ENCODE data around the gene SGCE. TPM values are rescaled to one million over a fixed set of nuclear protein-coding genes. Genes with fewer than 3 reads are reported as not detected.
A peak's percentile ranks its signal among the peaks of the same experiment; 100 is the strongest.

Gene SGCE
- total RNA-seq, 2 donors from 2014 or later = 1.6 to 1.9 TPM

GRCh38 chr7:94655126-94655847 lies 646 bp downstream of the SGCE start:
- H3K36me3 Mint-ChIP-seq (ENCODE audit: insufficient read depth in 2 of 2) = no peaks in the 10 kb centered on the region
- H3K4me3 Mint-ChIP-seq = peak overlapping the region; percentile 80 to 88
- H3K27ac Mint-ChIP-seq = no peak overlapping the region
- ATAC-seq (replicated peaks in 1 of 2) (no peak), DNase-seq (peak in 1 of 2 donors; percentile 5)
- peaks cover 43% of the 10 kb centered on the region for H3K27me3 Mint-ChIP-seq (ENCODE audit: low read depth)
- no peaks in the 10 kb centered on the region for H3K9me3 Mint-ChIP-seq
- peaks cover 23% of the 10 kb centered on the region for H3K4me1 Mint-ChIP-seq (ENCODE audit: low read depth)

GRCh38 chr7:94654783-94655125 lies 1.2 kb downstream of the SGCE start:
- DNase-seq (no peak), ATAC-seq (replicated peaks in 1 of 2) (no peak)
- Mint-ChIP-seq H3K27ac (no peak overlapping the region), H3K4me1 (ENCODE audit: low read depth) (peaks cover 23% of the 10 kb centered on the region), H3K36me3 (ENCODE audit: insufficient read depth in 2 of 2) (no peaks in the 10 kb centered on the region), H3K27me3 (ENCODE audit: low read depth) (peaks cover 49% of the 10 kb centered on the region), H3K4me3 (peak overlapping the region; percentile 80 to 88), H3K9me3 (no peaks in the 10 kb centered on the region)

DNA sequence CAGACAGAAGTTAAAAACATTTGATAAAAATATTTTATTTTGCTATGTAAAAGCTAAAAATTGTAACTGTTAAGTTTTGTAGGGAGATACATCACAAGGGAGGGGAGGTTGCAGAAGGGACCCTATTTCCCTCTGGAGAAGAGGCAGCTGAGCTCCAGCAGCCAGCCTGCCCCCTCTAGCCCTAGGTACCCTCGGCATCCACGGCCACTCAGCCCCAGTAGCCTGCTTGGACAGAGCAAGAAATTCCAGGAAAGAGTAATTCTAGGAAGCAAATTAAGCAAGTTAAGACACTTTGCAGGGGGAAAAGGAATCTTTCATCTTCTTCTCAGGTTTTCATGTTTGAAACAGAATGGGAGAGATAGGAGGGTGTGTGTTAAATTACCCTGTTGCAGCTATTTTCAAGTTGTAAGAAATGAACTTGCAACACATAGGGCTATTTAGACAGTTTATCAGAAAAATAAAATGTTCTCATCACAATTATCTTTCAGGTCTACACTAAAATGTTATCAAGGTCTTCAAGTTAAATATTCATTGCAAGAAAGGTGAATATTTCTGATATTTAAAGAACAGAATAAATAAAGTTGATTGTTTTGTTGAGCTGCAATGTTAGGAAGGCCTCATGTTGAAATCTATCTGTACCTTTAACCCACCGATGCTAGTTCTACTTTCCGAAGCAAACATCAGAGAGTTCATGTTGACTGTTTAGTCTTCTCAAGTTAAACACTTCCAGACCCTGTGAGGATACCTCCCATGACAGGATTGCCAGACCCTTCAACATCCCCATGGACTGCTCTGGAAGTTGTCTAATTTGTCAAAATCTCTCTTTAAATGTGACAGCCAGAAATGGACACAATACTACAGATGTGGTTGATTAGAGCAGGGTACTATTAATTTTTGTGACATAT lies 5.5 kb downstream of the SGCE start:
- no peaks in the 10 kb centered on the region for H3K36me3 Mint-ChIP-seq (ENCODE audit: insufficient read depth in 2 of 2)
- H3K27me3 Mint-ChIP-seq (ENCODE audit: low read depth) = peaks cover 57% of the 10 kb centered on the region
- H3K27ac Mint-ChIP-seq = no peak overlapping the region
- H3K9me3 Mint-ChIP-seq = no peaks in the 10 kb centered on the region
- DNase-seq = no peak
- no peak for ATAC-seq (replicated peaks in 1 of 2)
- peaks cover 8% of the 10 kb centered on the region for H3K4me1 Mint-ChIP-seq (ENCODE audit: low read depth)
- no peak overlapping the region for H3K4me3 Mint-ChIP-seq

DNA sequence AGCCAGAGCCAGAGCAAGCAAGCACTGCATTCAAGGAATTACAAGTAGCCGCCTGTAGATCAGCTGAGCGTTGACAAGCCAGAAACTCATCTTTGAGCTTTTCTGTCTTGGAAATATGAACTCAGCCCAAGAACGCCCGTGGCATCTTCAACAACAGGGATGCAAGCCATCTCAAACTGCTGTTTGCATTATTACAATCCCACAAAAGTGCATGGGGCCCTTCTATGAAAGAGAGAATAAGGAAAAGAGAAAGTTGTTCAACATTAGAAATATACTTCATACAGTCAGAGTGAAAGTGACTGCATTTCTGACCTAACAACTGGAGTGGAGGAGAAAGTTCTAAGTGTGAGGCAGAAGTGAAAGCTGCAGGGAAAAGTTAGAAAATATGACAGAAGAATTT lies 6.5 kb downstream of the SGCE start:
- Mint-ChIP-seq H3K4me3 (no peak overlapping the region), H3K36me3 (ENCODE audit: insufficient read depth in 2 of 2) (no peaks in the 10 kb centered on the region), H3K4me1 (ENCODE audit: low read depth) (no peaks in the 10 kb centered on the region), H3K27me3 (ENCODE audit: low read depth) (peaks cover 48% of the 10 kb centered on the region), H3K27ac (no peak overlapping the region), H3K9me3 (no peaks in the 10 kb centered on the region)
- ATAC-seq (replicated peaks in 1 of 2) (no peak), DNase-seq (no peak)

GRCh38 chr7:94648731-94649130 lies 7.2 kb downstream of the SGCE start:
- DNase-seq (no peak), ATAC-seq (replicated peaks in 1 of 2) (no peak)
- H3K4me3 Mint-ChIP-seq = no peak overlapping the region
- H3K4me1 Mint-ChIP-seq (ENCODE audit: low read depth) = no peaks in the 10 kb centered on the region
- no peak overlapping the region for H3K27ac Mint-ChIP-seq
- H3K36me3 Mint-ChIP-seq (ENCODE audit: insufficient read depth in 2 of 2) = no peaks in the 10 kb centered on the region
- H3K9me3 Mint-ChIP-seq = no peaks in the 10 kb centered on the region
- H3K27me3 Mint-ChIP-seq (ENCODE audit: low read depth) = peaks cover 47% of the 10 kb centered on the region

DNA sequence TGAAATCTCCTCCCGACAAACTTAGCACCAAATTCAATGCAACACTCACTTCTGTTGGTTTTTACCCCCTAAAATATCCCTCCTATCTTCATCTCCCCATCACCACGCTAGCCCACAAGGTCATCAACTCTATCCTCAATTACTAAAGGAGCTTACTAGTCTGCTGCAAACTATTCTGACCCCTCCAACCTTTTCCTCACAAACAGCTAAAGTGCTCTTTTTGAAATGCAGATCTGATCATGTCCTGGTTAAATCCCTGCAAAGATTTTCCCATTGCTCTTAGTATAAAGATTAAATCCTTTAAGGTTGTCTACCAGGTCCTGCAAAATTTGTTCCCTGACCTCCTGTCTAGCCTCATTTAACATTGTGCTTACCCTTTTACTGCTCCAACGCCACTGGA lies 8.6 kb downstream of the SGCE start:
- no peaks in the 10 kb centered on the region for H3K9me3 Mint-ChIP-seq
- ATAC-seq (replicated peaks in 1 of 2) (no peak), DNase-seq (no peak)
- no peaks in the 10 kb centered on the region for H3K36me3 Mint-ChIP-seq (ENCODE audit: insufficient read depth in 2 of 2)
- no peak overlapping the region for H3K4me3 Mint-ChIP-seq
- H3K27ac Mint-ChIP-seq = no peak overlapping the region
- no peaks in the 10 kb centered on the region for H3K4me1 Mint-ChIP-seq (ENCODE audit: low read depth)
- H3K27me3 Mint-ChIP-seq (ENCODE audit: low read depth) = peaks cover 55% of the 10 kb centered on the region

GRCh38 chr7:94643771-94644545 lies 12.0 kb downstream of the SGCE start:
- no peaks in the 10 kb centered on the region for H3K36me3 Mint-ChIP-seq (ENCODE audit: insufficient read depth in 2 of 2)
- peaks cover 38% of the 10 kb centered on the region for H3K27me3 Mint-ChIP-seq (ENCODE audit: low read depth)
- no peaks in the 10 kb centered on the region for H3K9me3 Mint-ChIP-seq
- H3K4me3 Mint-ChIP-seq = no peak overlapping the region
- ATAC-seq (replicated peaks in 1 of 2) = no peak
- H3K4me1 Mint-ChIP-seq (ENCODE audit: low read depth) = no peaks in the 10 kb centered on the region
- DNase-seq = no peak
- no peak overlapping the region for H3K27ac Mint-ChIP-seq

DNA sequence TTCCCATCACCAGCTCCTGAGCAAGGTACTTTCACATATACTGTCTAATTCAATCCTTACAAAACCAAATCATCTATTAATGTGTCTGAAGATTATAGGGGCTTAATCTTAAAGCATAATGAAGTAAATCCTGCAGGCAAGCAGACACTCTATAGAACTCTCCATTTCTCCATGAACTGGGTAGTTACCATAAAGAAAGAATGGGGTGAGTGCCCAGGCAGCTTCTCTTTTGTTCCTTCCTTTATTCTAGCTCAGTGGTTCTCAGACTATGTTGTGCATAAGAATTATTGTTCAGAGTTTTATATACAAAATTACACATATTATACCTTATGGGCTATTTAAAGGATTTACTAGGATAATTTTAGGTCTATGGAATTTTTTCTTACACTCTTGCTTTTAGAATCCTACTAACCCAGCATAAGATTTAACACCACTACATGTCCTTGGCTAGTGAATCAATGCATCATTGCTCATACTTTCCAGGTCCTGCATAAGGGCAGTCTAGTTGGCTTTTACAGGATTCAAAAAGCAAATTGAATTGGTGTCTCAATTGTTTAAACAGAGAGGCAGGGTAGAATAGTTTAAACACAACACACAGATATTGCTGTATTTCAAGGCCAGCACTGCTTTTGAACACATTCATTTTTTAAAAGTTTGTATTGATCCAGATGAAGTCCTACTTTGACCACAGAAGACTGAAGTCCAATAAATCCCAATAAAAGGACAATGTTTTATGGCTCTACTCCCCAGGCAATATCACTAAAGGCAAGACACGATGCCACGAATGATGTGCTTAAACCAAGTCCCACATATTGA lies 12.9 kb downstream of the SGCE start:
- no peak overlapping the region for H3K4me3 Mint-ChIP-seq
- H3K27me3 Mint-ChIP-seq (ENCODE audit: low read depth) = peaks cover 38% of the 10 kb centered on the region
- H3K4me1 Mint-ChIP-seq (ENCODE audit: low read depth) = no peaks in the 10 kb centered on the region
- H3K36me3 Mint-ChIP-seq (ENCODE audit: insufficient read depth in 2 of 2) = no peaks in the 10 kb centered on the region
- H3K9me3 Mint-ChIP-seq = no peaks in the 10 kb centered on the region
- ATAC-seq (replicated peaks in 1 of 2) = no peak
- no peak overlapping the region for H3K27ac Mint-ChIP-seq
- no peak for DNase-seq

- no peak for ATAC-seq (replicated peaks in 1 of 2)
- H3K27ac Mint-ChIP-seq = no peak overlapping the region
- no peak overlapping the region for H3K4me3 Mint-ChIP-seq
- DNase-seq = no peak
- H3K36me3 Mint-ChIP-seq (ENCODE audit: insufficient read depth in 2 of 2) = no peaks in the 10 kb centered on the region
- H3K4me1 Mint-ChIP-seq (ENCODE audit: low read depth) = no peaks in the 10 kb centered on the region
- no peaks in the 10 kb centered on the region for H3K9me3 Mint-ChIP-seq
- peaks cover 44% of the 10 kb centered on the region for H3K27me3 Mint-ChIP-seq (ENCODE audit: low read depth)
These were observed 16.5 kb downstream of the SGCE start for GRCh38 chr7:94639384-94639783.

DNA sequence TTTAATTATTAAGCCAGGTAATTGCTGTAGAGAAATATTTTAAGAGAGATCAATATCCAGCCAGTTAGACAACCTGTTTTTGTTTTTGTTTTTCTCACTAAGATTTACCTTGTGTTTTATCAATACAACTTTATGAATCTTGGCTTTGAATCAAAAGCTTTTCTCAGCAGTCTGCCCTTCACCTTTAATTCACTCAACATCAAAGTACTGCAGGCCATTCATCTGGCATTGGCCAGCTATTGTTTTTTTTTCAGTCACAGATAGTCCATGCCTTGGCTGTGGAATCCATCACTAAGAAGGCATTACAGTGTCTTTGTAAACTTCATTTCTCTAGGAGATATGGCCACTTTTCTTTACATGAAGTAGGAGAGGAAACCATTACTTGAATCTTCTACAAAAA lies 20.2 kb downstream of the SGCE start:
- ATAC-seq (replicated peaks in 1 of 2) (no peak), DNase-seq (no peak)
- Mint-ChIP-seq H3K27ac (no peak overlapping the region), H3K36me3 (ENCODE audit: insufficient read depth in 2 of 2) (no peaks in the 10 kb centered on the region), H3K9me3 (no peaks in the 10 kb centered on the region), H3K4me1 (ENCODE audit: low read depth) (no peaks in the 10 kb centered on the region), H3K27me3 (ENCODE audit: low read depth) (peaks cover 47% of the 10 kb centered on the region), H3K4me3 (no peak overlapping the region)

- ATAC-seq (replicated peaks in 1 of 2) (no peak), DNase-seq (no peak)
- H3K27me3 Mint-ChIP-seq (ENCODE audit: low read depth) = peaks cover 45% of the 10 kb centered on the region
- H3K4me3 Mint-ChIP-seq = no peak overlapping the region
- H3K4me1 Mint-ChIP-seq (ENCODE audit: low read depth) = no peaks in the 10 kb centered on the region
- no peaks in the 10 kb centered on the region for H3K9me3 Mint-ChIP-seq
- H3K27ac Mint-ChIP-seq = no peak overlapping the region
- H3K36me3 Mint-ChIP-seq (ENCODE audit: insufficient read depth in 2 of 2) = no peaks in the 10 kb centered on the region
These were observed 21.4 kb downstream of the SGCE start for GRCh38 chr7:94634502-94634901.

DNA sequence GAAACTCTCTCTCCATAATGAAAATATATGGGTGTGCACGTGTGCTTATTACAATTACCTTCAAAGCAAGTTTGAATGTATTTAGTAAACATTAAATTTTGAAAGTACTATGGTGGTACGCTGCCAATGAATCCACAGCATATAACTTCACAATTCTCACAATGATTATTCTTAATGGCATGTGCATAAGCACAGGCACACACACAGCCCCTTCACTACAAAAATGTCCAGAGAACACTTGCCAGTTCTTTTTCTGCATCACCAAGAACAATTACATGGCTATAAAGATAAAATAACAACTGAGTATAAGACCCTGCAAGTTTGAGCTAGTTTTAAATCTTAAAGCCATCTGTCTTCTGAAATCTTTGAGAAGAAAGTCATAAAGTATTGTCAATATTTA lies 22.2 kb downstream of the SGCE start:
- Mint-ChIP-seq H3K27me3 (ENCODE audit: low read depth) (peaks cover 45% of the 10 kb centered on the region), H3K4me3 (no peak overlapping the region), H3K36me3 (ENCODE audit: insufficient read depth in 2 of 2) (no peaks in the 10 kb centered on the region), H3K9me3 (no peaks in the 10 kb centered on the region), H3K4me1 (ENCODE audit: low read depth) (no peaks in the 10 kb centered on the region), H3K27ac (no peak overlapping the region)
- ATAC-seq (replicated peaks in 1 of 2) (no peak), DNase-seq (no peak)
